DOHH2 (cell line): ENCODE data around the gene CYP4F3.
"Not testable (repeated sequence)": the region's sequence is repeated elsewhere in the genome, so short reads cannot be mapped to it uniquely, and the experiment has no call there.

Experiments
- H3F3A ChIP-seq: fragments of 200-600 bp; sonication (generic), shearing (Covaris generic); 2 replicates; pipeline ENCODE4 v1.6.0; 2016; ENCODE audit warnings: antibody characterized with exemption, mild to moderate bottlenecking; ENCODE audit not compliant: control insufficient read depth, insufficient read depth
- H3K27ac ChIP-seq: fragments of 200-600 bp; sonication (generic); 2 replicates; pipeline ENCODE4 v1.5.1; 2014; ENCODE audit warnings: low read depth, mild to moderate bottlenecking, low read length, moderate library complexity
- H3K27me3 ChIP-seq: fragments of 200-600 bp; sonication (generic); 2 replicates; pipeline ENCODE4 v1.6.1; 2014; ENCODE audit warnings: mild to moderate bottlenecking, low read length, mixed read lengths; ENCODE audit not compliant: control insufficient read depth
- H3K36me3 ChIP-seq: fragments of 200-600 bp; sonication (generic); 2 replicates; pipeline ENCODE4 v1.6.1; 2014; ENCODE audit warnings: mild to moderate bottlenecking, low read length, moderate library complexity, mixed read lengths; ENCODE audit not compliant: control insufficient read depth
- H3K4me1 ChIP-seq: fragments of 200-600 bp; sonication (generic); 2 replicates; pipeline ENCODE4 v1.6.1; 2014; ENCODE audit warnings: mild to moderate bottlenecking, low read length, mixed read lengths; ENCODE audit not compliant: control insufficient read depth
- H3K4me2 ChIP-seq: fragments of 200-600 bp; sonication (generic); 2 replicates; pipeline ENCODE4 v1.6.0; 2014; ENCODE audit warnings: mild to moderate bottlenecking, low read length, moderate library complexity
- H3K4me3 ChIP-seq: fragments of 200-600 bp; sonication (generic); 2 replicates; pipeline ENCODE4 v1.5.1; 2014; ENCODE audit warnings: mild to moderate bottlenecking, low read length, mixed read lengths
- H3K79me2 ChIP-seq: fragments of 200-600 bp; sonication (generic); 2 replicates; pipeline ENCODE4 v1.6.1; 2014; ENCODE audit warnings: mild to moderate bottlenecking, low read length, mixed read lengths; ENCODE audit not compliant: control insufficient read depth
- H3K9me2 ChIP-seq: fragments of 200-600 bp; sonication (generic); replicated peaks from 2 replicates; pipeline ENCODE4 v1.6.1; 2014; ENCODE audit warnings: mild to moderate bottlenecking, low read length, mixed read lengths; ENCODE audit not compliant: control insufficient read depth
- H3K9me3 ChIP-seq: fragments of 200-600 bp; sonication (generic); 2 replicates; pipeline ENCODE4 v1.6.1; 2014; ENCODE audit warnings: antibody characterized with exemption, low read length, mixed read lengths; ENCODE audit not compliant: control insufficient read depth, insufficient read depth
- H4K20me1 ChIP-seq: fragments of 200-600 bp; sonication (generic); 2 replicates; pipeline ENCODE4 v1.6.0; 2014; ENCODE audit warnings: low read depth, mild to moderate bottlenecking, antibody characterized with exemption, low read length, moderate library complexity; ENCODE audit not compliant: control insufficient read depth, insufficient read depth
- EZH2phosphoT487 ChIP-seq: fragments of 200-600 bp; sonication (generic); IDR thresholded peaks from 2 replicates; pipeline ENCODE4 v1.6.1; 2017; ENCODE audit warnings: borderline replicate concordance, mild to moderate bottlenecking, antibody characterized with exemption, low read length, moderate library complexity, mixed read lengths
- TF ChIP-seq, protein P1 (sequence below): fragments of 200-600 bp; sonication (generic); IDR thresholded peaks from one replicate; pipeline ENCODE4 v1.5.1; 2014; ENCODE audit warnings: antibody characterized with exemption, mild to moderate bottlenecking, low read depth, low read length; ENCODE audit not compliant: poor library complexity, severe bottlenecking

The CYP4F3 gene

GRCh38 chr19:15595069-15595468, 45.6 kb upstream of the CYP4F3 start:
- Histone ChIP-seq H4K20me1 (no peaks in the 10 kb centered on the region), H3F3A (no peaks in the 10 kb centered on the region), H3K4me3 (no peak overlapping the region), H3K27ac (no peak overlapping the region), H3K4me1 (no peaks in the 10 kb centered on the region), H3K4me2 (no peak overlapping the region), H3K9me2 (no peaks in the 10 kb centered on the region), H3K36me3 (no peaks in the 10 kb centered on the region), H3K79me2 (no peaks in the 10 kb centered on the region), H3K9me3 (no peaks in the 10 kb centered on the region), H3K27me3 (no peaks in the 10 kb centered on the region)
- no peak for TF ChIP-seq EZH2phosphoT487
- TF ChIP-seq, protein P1, sequence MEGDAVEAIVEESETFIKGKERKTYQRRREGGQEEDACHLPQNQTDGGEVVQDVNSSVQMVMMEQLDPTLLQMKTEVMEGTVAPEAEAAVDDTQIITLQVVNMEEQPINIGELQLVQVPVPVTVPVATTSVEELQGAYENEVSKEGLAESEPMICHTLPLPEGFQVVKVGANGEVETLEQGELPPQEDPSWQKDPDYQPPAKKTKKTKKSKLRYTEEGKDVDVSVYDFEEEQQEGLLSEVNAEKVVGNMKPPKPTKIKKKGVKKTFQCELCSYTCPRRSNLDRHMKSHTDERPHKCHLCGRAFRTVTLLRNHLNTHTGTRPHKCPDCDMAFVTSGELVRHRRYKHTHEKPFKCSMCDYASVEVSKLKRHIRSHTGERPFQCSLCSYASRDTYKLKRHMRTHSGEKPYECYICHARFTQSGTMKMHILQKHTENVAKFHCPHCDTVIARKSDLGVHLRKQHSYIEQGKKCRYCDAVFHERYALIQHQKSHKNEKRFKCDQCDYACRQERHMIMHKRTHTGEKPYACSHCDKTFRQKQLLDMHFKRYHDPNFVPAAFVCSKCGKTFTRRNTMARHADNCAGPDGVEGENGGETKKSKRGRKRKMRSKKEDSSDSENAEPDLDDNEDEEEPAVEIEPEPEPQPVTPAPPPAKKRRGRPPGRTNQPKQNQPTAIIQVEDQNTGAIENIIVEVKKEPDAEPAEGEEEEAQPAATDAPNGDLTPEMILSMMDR, result no peak

GRCh38 chr19:15607978-15608925, 32.4 kb upstream of the CYP4F3 start:
- not testable (repeated sequence) for H3K4me2 ChIP-seq, H3K27ac ChIP-seq, H3K36me3 ChIP-seq, H3K9me2 ChIP-seq, H3K4me3 ChIP-seq, H3K79me2 ChIP-seq, H4K20me1 ChIP-seq, H3K4me1 ChIP-seq, H3K27me3 ChIP-seq, H3K9me3 ChIP-seq, H3F3A ChIP-seq

DNA sequence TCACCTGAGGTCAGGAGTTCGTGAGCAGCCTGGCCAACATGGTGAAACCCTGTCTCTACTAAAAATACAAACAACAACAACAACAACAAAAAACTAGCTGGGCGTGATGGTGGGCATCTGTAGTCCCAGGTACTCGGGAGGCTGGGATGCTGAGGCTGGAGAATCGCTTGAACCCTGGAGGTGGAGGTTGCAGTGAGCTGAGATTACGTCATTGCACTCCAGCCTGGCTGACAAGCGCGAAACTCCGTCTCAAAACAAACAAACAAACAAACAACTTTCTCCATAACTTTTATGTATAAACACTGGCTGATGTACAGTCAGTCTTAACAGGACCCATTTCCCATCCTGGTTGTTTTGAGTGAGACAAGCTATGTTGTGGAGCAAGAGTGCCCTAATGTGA, 31.4 kb upstream of the CYP4F3 start:
- H3K79me2 ChIP-seq, result no peaks in the 10 kb centered on the region
- H3K4me1 ChIP-seq, result no peaks in the 10 kb centered on the region
- H3K36me3 ChIP-seq, result no peaks in the 10 kb centered on the region
- H3K9me3 ChIP-seq, result no peaks in the 10 kb centered on the region
- H4K20me1 ChIP-seq, result no peaks in the 10 kb centered on the region
- H3F3A ChIP-seq, result no peaks in the 10 kb centered on the region
- no peaks in the 10 kb centered on the region for H3K27me3 ChIP-seq
- no peak overlapping the region for H3K4me2 ChIP-seq
- H3K9me2 ChIP-seq, result no peaks in the 10 kb centered on the region
- no peak overlapping the region for H3K4me3 ChIP-seq
- no peak overlapping the region for H3K27ac ChIP-seq
- TF ChIP-seq, protein P1, result no peak
- TF ChIP-seq EZH2phosphoT487, result no peak

GRCh38 chr19:15612342-15612741, 28.4 kb upstream of the CYP4F3 start:
- Histone ChIP-seq H3K27me3 (no peaks in the 10 kb centered on the region), H3K9me3 (no peaks in the 10 kb centered on the region), H3K4me2 (no peak overlapping the region), H3K27ac (no peak overlapping the region), H3K9me2 (no peaks in the 10 kb centered on the region), H3K4me3 (no peak overlapping the region), H3K4me1 (no peaks in the 10 kb centered on the region), H3F3A (no peaks in the 10 kb centered on the region), H4K20me1 (no peaks in the 10 kb centered on the region), H3K36me3 (no peaks in the 10 kb centered on the region), H3K79me2 (no peaks in the 10 kb centered on the region)
- TF ChIP-seq, protein P1, result no peak
- no peak for TF ChIP-seq EZH2phosphoT487
